Peyer's patch (tissue), 4 donors: ENCODE results near the gene NAT10. TPM values are rescaled to one million over a fixed set of nuclear protein-coding genes. Genes with fewer than 3 reads are reported as not detected.

Source experiments
- DNase-seq, 3 donors: peaks; one replicate each; pipeline ENCODE4 v3.0.0-alpha.2; 2017 to 2019
- H3K27ac ChIP-seq, 4 donors: fragments of 200-600 bp; sonication (generic); one replicate each; pipeline ENCODE4 v1.5.1; 2016 to 2019
- H3K27me3 ChIP-seq, 2 donors: fragments of 200-600 bp; sonication (generic); one replicate each; pipeline ENCODE4 v1.5.1; 2019
- H3K36me3 ChIP-seq, 3 donors: fragments of 200-600 bp; sonication (generic); one replicate each; pipeline ENCODE4 v1.5.1; 2016 to 2019
- H3K4me1 ChIP-seq, 4 donors: fragments of 200-600 bp; sonication (generic); one replicate each; pipeline ENCODE4 v1.5.1; 2016 to 2019
- H3K4me3 ChIP-seq, 4 donors: fragments of 200-600 bp; sonication (generic); 1 replicate in 3 of 4; 2 replicates in 1 of 4; pipeline ENCODE4 v1.5.1; 2016 to 2019; ENCODE audit warnings: mild to moderate bottlenecking in 1 of 4
- H3K9me3 ChIP-seq, 4 donors: fragments of 200-600 bp; sonication (generic); one replicate each; pipeline ENCODE4 v1.5.1; 2016 to 2019; ENCODE audit warnings: mild to moderate bottlenecking in 1 of 4
- POLR2A ChIP-seq, 2 donors: fragments of 450-650 bp; IDR thresholded peaks; one replicate each; pipeline ENCODE4 v1.5.1; 2017; ENCODE audit warnings: antibody characterized with exemption in 2 of 2, mild to moderate bottlenecking in 2 of 2, moderate library complexity in 2 of 2
- total RNA-seq, 4 donors: library from RNA; depleted of rRNA; stranded (reverse); fragments of >200 nt; gene quantifications; one replicate each; pipeline ENCODE4 v1.1.0, GENCODE V29; 2016
- TF ChIP-seq, protein P1 (sequence below), 6 experiments: fragments of 450-650 bp in 4 of 6; fragments of 200-600 bp in 2 of 6; sonication (generic) in 1 of 6; IDR thresholded peaks; one replicate each; pipeline ENCODE4 v1.5.1; 2017 to 2019; ENCODE audit warnings: antibody characterized with exemption in 6 of 6, mild to moderate bottlenecking in 3 of 6, moderate library complexity in 1 of 6

Gene NAT10
- total RNA-seq, 4 donors from 2014 or later, result 13.3 to 56.9 (median 24.2) TPM

DNA sequence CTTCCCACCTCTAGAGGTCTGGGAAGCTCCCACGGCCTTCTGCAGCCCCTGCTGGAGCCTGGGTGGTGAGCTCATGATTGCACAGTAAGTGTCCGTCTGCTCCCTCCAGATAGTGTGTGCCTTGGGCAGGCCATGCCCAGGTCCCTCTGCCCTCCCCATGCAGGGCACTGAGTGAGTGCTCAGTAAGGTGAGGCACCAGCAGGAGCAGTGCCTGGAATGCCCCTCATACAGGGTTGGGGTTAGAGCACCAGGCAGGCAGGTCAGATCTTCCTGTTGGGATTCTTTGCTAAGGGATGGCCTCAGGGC is 50.3 kb downstream of the NAT10 start:
- no peak for TF ChIP-seq POLR2A (IDR thresholded peaks at IDR 0.05)
- TF ChIP-seq, protein P1, sequence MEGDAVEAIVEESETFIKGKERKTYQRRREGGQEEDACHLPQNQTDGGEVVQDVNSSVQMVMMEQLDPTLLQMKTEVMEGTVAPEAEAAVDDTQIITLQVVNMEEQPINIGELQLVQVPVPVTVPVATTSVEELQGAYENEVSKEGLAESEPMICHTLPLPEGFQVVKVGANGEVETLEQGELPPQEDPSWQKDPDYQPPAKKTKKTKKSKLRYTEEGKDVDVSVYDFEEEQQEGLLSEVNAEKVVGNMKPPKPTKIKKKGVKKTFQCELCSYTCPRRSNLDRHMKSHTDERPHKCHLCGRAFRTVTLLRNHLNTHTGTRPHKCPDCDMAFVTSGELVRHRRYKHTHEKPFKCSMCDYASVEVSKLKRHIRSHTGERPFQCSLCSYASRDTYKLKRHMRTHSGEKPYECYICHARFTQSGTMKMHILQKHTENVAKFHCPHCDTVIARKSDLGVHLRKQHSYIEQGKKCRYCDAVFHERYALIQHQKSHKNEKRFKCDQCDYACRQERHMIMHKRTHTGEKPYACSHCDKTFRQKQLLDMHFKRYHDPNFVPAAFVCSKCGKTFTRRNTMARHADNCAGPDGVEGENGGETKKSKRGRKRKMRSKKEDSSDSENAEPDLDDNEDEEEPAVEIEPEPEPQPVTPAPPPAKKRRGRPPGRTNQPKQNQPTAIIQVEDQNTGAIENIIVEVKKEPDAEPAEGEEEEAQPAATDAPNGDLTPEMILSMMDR (IDR thresholded peaks at IDR 0.05), result no peak
- Histone ChIP-seq H3K4me3 (no peak overlapping the region), H3K36me3 (peaks cover 0 to 14% (median 0%) of the 10 kb centered on the region in 3 donors), H3K9me3 (no peaks in the 10 kb centered on the region), H3K4me1 (peaks cover 0 to 10% (median 2%) of the 10 kb centered on the region in 4 donors), H3K27ac (no peak overlapping the region), H3K27me3 (no peaks in the 10 kb centered on the region)
- no peak for DNase-seq

DNA sequence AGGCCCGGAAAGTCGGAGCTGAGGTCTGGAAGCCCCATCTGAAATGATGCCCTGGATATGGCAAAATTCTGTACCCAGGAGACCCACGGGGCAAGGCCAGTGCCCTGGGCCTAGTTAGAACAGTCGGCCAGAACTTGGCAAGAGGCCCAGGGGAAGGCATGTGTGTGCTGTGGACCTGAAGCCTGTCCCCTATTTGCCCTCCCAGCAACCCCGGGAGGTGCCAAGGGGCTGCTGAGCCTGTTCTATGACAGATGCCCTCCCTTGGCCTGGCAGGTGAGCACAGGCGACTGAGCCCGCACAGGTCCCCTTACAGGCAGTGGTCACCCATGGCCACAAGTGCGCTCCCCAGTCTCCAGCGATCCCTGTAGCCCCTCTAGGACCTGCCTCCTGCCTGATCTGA is 51.7 kb downstream of the NAT10 start:
- H3K27ac ChIP-seq, result no peak overlapping the region
- H3K36me3 ChIP-seq, result peaks cover 0 to 16% (median 0%) of the 10 kb centered on the region in 3 donors
- TF ChIP-seq, protein P1 (IDR thresholded peaks at IDR 0.05), result no peak
- TF ChIP-seq POLR2A (IDR thresholded peaks at IDR 0.05), result no peak

GRCh38 chr11:34158661-34159060 is 53.2 kb downstream of the NAT10 start:
- H3K9me3 ChIP-seq, result no peaks in the 10 kb centered on the region
- H3K36me3 ChIP-seq, result peaks cover 0 to 29% (median 0%) of the 10 kb centered on the region in 3 donors
- peaks cover 0 to 2% (median 0%) of the 10 kb centered on the region in 4 donors for H3K4me1 ChIP-seq
- H3K27me3 ChIP-seq, result no peaks in the 10 kb centered on the region
- peak in 1 of 3 donors; percentile 26 for DNase-seq
- H3K27ac ChIP-seq, result no peak overlapping the region
- TF ChIP-seq POLR2A (IDR thresholded peaks at IDR 0.05), result no peak
- TF ChIP-seq, protein P1 (IDR thresholded peaks at IDR 0.05), result no peak
- no peak overlapping the region for H3K4me3 ChIP-seq

More for the DNA sequence above, 51.7 kb downstream of the NAT10 start:
- Histone ChIP-seq H3K4me3 (no peak overlapping the region), H3K9me3 (no peaks in the 10 kb centered on the region), H3K27me3 (no peaks in the 10 kb centered on the region), H3K4me1 (peaks cover 0 to 5% (median 0%) of the 10 kb centered on the region in 4 donors)
- DNase-seq, result no peak

GRCh38 chr11:34160049-34160721 is 54.8 kb downstream of the NAT10 start:
- Histone ChIP-seq H3K36me3 (peaks cover 0 to 40% (median 0%) of the 10 kb centered on the region in 3 donors), H3K4me1 (no peaks in the 10 kb centered on the region), H3K9me3 (no peaks in the 10 kb centered on the region), H3K4me3 (no peak overlapping the region), H3K27me3 (no peaks in the 10 kb centered on the region), H3K27ac (no peak overlapping the region)
- TF ChIP-seq, protein P1 (IDR thresholded peaks at IDR 0.05), result no peak
- TF ChIP-seq POLR2A (IDR thresholded peaks at IDR 0.05), result no peak
- no peak for DNase-seq

DNA sequence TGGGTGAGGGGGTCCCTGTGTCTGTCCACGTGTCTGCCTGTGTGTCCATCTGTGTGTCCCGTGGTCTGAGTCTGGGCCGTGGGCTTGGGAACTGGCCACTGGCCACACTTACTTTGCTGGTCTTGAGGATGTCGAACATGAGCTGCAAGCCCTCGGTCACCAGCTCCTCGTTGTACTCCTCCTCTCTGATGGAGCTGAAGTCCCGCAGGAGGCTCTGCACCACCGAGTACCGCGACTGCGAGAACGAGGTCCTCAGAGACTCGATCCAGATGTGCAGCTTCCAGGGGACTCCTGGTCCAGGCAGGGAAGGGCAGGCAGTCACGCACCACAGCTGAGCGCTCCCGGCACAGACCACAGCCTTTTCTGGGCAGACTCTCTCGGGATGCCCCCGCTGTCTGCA is 55.4 kb downstream of the NAT10 start:
- no peak overlapping the region for H3K4me3 ChIP-seq
- no peaks in the 10 kb centered on the region for H3K4me1 ChIP-seq
- DNase-seq, result no peak
- H3K36me3 ChIP-seq, result peaks cover 0 to 40% (median 0%) of the 10 kb centered on the region in 3 donors
- no peak for TF ChIP-seq POLR2A (IDR thresholded peaks at IDR 0.05)
- TF ChIP-seq, protein P1 (IDR thresholded peaks at IDR 0.05), result no peak
- H3K27me3 ChIP-seq, result no peaks in the 10 kb centered on the region
- no peaks in the 10 kb centered on the region for H3K9me3 ChIP-seq
- no peak overlapping the region for H3K27ac ChIP-seq
